GM18520 (cell line): Measurements from ENCODE around the gene SRGN.

Experiments
- ATAC-seq: cut with Tn5 transposase; IDR thresholded peaks from one replicate; pipeline ENCODE4 v1.9.1; 2021; ENCODE audit not compliant: unreplicated experiment

SRGN gene

DNA sequence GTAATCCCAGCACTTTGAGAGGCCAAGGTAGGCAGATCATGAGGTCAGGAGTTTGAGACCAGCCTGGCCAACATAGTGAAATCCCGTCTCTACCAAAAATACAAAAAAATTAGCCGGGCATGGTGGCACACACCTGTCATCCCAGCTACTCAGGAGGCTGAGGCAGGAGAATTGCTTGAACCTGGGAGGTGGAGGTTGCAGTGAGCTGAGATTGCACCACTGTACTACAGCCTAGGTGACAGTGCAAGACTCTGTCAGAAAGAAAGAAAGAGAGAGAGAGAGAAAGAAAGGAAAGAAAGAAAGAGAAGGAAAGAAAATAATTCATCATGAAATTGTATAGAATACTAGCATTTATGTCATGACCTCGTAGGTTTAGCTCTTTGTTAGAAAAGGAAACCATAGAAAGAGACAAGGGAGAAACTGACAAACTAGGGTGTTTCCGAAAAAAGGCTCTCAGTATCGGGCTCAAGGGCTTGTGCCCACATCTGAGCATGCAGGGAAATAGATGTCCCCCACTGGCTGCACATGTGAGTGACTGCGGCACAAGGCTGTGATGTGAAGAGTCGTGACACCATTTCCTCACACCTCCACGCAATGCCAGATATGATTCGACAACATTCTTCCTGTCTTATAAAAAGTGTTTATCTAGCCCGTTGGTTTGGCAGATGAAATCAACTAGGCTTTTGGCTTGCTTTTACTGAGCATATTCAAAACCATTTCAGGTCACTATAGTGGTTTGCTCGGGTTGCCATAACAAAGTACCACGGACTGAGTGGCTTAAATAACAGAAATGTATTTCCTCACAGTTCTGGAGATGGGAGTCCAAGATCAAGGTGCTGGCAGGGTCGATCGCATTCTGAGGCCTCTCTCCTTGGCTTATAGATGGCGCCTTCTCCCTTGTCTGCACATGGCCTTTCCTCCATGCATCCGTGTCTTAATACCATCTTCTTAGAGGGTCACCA lies 2.0 kb downstream of the SRGN start:
- peak; percentile 30 for ATAC-seq

DNA sequence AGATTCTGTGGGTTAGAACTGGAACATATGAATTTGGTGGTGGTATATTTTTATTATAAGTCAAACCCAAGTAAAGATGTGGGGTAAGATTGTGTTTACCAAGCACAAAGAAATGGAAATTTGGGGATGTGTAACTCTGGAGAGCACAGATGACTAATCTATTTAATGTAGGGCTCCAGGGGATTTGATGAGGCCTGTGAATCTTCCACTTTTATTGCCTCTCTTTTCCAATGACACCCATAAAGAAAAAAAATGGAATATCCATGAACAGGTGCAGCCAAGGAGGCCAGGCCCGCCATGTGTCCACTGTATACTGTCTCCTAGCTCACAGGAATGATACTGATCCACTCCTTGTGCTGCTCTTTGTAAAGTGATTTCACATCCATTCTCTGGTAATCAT lies 2.8 kb downstream of the SRGN start:
- ATAC-seq, result no peak

DNA sequence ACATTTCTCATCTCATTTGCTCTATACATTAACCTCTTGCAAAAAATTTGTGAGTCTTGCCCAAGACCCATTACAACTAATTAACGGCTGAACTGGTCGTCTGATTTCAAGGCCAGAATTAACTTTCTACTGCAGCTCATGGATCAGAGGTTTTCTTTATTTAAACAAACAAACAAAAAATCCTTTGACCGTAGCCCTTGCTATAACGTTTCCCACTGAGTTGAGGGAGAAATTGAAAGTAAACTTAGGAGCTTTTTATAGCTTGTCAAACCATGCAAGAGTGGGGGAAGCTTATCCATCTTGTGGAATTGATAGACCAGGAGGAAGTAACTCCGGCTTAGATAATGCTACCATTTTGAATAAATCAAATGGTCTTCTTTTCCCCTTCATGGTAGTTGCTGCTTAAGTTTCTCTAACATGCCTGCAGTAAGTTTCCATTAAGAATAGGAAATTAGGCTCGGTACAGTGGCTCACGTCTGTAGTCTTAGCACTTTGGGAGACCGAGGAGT lies 3.3 kb downstream of the SRGN start:
- ATAC-seq, result no peak

DNA sequence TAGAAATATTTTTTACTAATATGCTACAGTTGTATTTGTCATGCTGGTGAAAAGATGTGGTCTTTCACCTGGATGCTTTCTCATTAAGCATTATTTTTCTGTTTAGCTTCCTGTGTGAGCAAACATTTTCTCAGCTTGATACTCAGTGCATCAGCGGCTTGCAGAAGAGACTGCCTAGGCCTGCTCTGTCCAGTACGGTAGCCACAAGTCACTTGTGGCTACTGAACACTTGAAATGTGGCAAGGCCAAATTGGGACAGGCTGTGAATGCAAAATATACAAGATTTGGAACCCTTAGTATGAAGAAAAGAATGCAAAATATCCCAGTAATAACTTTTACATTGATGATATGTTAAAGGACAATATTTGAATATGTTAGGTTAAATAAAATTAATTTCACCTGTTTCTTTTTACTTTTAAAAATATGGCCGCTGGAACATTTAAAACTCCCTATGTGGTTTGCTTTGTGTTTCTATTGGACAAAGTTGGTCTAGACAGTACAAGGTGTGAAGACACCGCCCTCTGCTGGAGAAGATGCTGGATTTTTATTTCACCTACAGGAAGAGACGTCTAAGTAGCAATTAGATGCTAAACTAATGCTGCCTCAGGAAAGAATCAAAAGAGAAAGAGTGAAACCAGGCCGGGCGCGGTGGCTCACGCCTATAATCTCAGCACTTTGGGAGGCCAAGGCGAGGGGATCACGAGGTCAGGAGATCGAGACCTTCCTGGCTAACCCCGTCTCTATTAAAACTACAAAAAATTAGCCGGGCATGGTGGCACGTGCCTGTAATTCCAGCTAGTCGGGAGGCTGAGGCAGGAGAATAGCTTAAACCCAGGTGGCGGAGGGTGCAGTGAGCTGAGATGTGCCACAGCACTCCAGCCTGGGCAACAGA lies 5.3 kb downstream of the SRGN start:
- ATAC-seq, result peak; percentile 30

DNA sequence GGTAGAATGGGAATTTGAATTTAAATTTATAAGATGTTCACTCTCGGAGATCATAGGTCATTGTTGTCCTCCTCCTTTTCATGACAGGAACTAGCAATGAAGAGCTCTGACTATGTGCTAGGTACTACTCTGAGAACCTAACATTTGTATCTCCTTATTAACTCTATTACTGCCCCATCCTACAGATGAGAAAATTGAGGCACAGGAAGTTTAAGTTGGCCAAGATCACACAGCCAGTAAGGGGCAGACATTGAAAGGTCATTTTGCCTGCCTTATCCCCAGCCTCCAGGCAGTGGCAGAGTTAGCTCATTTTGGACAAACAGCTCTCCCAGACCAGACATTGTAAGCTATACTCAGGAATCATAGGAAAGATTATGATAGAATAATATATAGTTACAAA lies 6.0 kb downstream of the SRGN start:
- no peak for ATAC-seq

DNA sequence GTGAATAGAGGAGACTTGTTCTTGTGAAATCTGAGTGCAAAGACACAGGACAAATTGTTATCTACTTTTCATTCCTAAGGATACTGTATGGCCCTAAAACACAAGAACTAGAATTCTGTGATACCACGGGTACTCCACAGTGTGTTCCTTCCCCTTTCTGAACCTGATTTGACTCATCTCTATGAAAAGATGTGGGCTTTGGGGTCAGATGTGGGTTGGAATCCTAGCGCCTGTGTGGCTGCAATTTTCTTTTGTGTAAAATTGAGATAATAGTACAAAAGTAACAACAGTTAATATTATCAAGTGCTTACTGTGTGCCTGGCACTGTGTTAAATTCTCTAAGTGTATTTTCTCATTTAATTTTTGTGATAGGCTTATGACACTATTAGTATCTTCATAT lies 8.1 kb downstream of the SRGN start:
- no peak for ATAC-seq

DNA sequence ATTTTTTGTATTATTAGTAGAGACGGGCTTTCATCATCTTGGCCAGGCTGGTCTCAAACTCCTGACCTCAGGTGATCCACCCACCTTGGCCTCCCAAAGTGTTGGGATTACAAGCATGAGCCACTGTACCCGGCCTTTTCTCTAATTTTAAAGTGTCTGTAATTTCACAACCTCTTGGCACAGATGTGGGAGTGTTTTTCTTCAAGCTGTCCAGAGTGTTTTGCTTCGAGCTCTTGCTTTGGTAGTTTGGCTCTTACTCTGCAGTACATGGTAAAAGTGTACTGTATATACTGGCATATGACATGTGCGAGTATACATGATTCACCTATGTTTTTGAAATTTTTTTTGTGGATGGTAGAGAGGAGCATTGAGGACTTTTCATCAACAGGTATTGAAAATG lies 9.8 kb downstream of the SRGN start:
- no peak for ATAC-seq

DNA sequence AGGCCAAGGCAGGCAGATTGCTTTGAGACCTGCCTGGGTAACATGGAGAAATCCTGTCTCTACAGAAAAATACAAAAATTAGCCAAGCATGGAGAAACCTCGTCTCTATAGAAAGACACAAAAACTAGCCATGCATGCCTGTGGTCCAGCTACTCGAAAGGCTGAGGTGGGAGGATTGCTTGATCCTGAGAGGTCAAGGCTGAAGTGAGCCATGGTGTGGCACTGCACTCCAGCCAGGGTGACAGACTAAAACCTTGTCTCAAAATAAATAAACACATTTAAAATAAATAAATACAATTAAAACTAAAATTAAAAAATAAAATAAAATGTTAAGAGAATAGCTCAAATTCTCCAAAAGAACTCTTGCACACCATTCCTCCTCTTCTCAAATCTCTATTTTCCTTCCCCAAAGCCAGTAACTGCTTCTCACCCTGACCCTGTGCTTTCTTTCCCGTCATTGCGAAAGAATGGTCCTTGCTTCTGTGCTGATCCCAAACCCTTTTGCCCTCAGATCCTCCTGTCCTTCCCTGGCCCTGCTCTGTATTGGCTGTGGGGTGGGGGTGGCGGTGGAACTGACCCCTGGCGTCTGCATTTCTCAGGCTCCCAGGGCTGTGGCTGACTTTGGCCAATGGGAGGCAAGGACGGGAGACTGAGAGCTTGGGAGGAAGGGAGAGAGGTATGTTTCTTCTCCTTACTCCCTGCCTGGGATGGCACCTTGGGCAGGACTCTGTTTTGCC lies 12.4 kb downstream of the SRGN start:
- ATAC-seq, result no peak

DNA sequence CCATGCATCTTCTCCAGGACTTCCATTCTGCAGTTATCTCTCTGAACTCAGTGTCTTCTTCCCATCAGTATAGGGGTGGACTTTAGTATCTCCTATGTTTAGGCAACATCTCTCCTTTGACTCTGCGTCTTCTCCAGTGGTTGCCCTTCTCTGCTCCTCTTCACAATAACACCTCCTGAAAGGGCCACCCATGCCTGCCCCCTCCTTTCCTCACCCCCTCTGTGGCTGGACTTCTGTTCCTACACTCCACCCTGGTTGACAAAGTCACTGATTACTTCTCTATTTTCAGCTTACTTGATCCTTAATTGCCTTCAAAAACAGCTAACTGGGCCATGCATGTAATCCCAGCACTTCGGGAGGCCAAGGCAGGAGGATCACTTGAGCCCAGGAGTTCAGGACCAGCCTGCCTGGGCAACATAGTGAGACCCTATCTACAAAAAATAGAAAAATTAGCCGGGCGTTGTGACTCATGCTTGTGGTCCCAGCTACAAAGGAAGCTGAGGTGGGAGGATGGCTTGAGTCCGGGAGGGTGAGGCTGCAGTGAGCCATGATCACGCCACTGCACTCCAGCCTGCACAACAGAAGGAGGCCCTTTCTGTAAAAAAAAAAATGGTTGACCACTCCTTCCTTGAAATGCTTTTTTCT lies 13.7 kb downstream of the SRGN start:
- ATAC-seq, result no peak

DNA sequence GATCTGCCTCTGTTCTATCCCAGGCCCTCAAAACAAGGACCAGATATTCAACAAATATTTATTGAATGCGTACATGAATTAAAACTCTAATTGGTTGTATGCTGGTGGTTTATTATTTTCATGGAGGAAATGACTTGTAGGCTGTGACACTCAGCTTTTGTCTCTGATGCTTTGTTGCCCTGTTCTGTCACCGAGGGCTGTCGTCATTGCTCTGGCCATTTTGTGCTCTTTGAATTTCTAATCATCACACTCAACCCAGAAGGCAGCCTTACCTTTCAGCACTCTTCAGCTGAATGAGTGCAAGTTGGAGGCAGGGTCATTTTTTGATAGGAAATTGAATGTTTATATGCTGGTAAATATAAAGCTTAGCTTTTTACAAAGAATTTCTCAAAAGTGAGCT lies 14.5 kb downstream of the SRGN start:
- ATAC-seq, result no peak

DNA sequence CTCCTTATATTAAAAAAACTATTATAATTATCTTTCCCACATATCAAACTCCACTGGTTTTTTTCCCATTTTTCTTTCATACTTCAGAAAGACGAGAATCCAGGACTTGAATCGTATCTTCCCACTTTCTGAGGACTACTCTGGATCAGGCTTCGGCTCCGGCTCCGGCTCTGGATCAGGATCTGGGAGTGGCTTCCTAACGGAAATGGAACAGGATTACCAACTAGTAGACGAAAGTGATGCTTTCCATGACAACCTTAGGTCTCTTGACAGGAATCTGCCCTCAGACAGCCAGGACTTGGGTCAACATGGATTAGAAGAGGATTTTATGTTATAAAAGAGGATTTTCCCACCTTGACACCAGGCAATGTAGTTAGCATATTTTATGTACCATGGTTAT lies 15.9 kb downstream of the SRGN start:
- ATAC-seq, result no peak

DNA sequence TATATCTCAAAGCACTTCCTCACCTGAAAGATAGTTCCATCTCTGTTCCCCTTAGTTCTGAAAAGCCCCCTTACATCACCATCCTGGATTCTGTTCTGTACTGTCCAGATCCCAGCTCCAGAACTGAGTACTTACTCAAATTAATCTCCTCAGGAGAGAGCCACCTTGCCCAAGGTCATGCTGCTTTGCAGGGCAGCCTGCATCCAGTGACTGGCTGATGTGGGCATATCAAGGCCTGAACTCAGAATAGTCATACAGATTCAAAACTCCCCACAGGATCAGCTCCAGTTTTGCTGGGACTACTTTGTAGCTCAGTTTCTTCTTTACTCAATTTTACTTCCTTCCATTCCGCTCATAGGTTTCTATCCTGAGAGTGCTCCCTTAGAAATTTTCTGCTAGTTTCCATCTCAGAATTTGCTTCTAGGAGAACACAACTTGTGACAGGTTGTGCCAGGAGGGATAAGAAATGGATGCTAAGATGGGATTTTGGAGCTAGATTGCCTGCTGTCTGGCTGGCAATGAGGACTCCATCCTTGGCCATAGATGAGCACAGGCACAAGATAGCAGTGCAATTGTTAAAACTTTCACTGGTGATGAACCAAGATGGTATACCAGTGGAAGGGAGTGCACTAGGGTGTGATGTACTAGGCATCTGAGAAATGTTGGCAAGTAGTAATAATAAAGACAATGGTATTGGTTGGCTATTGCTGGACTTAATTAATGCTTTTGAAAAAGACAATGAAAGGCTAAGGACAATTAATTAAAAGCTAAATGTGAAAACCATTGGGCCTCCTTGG lies 17.3 kb downstream of the SRGN start:
- ATAC-seq, result no peak

DNA sequence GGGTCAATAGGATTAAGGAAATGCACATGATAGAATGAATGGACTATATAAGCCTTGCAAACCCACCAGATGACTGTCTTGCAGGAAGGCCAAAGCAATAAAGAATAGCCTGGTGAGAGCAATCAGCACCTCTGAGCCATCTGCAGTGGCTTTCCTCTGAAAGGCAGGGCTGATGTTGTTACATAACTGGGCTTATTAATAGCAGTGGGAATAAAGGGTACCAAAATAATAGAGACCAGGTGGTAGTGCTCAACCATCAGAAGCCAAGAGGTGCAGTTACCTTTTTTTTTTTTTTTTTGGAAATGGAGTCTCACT lies 19.2 kb downstream of the SRGN start:
- no peak for ATAC-seq

DNA sequence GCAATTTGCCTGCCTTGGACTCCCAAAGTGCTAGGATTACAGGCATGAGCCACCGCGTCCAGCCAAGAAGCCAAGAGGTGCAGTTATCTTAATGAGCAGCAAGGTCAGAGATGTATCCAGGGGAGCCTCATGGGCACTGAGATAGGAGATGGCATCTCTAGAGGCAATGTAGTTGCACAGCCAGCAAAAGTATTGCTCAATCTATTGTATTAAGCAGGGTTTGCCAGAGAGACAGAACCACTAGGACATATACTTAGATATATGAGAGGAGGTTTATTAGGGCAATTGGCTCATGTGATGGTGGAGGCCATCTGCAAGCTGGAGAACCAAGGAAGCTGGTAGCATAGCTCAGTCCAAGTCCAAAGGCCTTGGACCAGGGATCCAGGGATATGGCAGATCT lies 19.8 kb downstream of the SRGN start:
- no peak for ATAC-seq

DNA sequence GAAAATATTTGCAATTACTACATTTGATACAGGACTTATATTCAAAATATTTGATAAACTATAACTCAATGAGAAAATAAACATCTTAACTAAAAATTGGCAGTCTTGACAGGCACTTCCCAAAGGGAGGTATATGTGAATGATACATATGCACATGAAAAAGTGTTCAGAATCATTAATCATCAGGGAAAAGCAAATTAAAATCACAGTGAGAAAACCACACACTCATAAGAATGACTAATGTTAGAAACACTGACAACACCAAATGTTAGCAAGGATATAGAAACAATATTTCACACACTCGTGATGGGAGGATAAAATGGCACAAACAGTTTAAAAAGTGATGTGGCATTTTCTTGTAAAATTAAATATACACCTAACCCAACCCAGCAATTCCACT lies 32.0 kb downstream of the SRGN start:
- ATAC-seq, result no peak

DNA sequence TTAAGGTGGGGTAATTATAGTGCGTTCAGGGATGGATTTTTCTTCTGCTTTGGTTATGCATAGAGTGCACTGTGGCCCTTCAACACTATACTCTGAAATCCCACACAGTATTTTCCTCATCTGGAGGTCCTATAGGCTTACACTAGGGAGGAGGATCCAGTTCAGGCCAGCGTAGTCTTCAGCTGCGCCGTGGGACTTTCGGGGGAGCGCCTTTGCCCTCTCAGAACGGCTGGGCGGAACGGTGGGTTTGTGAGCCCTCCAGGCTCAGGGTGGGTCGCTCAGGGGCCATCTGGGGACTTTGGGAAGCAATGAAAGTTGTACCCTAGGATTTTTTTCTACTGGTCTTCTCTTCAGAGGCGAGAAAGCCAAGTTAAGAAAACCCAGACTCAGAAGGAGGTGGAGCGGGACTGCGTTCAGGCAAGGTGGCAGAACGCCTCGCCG lies 35.4 kb downstream of the SRGN start:
- peak; percentile 14 for ATAC-seq

DNA sequence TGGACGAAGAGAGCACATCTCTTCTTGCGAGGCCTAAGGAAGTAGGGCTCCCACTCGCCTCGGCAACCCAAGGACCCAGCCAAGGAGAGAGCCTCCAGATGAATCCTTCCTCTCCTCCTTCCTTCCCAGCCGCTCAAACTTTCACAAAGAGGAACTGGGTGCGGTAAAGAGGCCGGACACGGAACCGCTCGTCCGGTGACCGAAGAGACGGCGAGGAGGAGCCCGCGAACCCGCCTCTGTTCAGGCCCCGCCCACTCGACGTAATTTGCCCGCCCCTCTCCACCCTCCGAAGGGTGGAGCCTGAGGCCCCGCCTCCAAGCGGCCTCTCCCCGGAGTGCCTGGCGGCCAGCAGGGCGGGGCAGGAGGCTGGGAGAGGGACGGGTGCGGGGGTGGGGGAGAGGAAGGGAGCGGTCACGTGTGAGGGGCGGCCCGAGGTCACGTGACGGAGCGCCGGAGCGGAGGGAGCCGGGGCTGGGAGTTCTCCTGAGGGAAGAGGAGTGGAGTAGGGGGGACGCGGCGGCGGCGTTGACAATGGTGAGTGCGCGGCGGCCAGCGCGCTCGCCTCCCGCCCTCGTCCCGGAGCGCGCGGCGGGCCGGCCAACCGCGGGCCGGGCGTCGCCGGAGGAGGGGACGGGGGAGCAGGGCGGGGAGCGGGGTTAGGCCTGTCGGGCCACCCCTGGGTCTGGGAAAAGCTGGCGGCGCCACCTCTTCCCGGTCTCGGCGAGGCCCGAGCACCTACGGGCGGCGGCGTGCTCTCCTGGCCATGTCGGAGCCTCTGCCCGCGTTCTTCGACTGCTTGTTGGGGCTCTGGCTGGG lies 36.1 kb downstream of the SRGN start, which contains the start of gene VPS26A:
Gene VPS26A, plus strand, starts transcription at position 432 of the 816 bp plus-strand sequence. Its CDS starts 100 bp downstream, at position 532.
- ATAC-seq, result peak; percentile 64

DNA sequence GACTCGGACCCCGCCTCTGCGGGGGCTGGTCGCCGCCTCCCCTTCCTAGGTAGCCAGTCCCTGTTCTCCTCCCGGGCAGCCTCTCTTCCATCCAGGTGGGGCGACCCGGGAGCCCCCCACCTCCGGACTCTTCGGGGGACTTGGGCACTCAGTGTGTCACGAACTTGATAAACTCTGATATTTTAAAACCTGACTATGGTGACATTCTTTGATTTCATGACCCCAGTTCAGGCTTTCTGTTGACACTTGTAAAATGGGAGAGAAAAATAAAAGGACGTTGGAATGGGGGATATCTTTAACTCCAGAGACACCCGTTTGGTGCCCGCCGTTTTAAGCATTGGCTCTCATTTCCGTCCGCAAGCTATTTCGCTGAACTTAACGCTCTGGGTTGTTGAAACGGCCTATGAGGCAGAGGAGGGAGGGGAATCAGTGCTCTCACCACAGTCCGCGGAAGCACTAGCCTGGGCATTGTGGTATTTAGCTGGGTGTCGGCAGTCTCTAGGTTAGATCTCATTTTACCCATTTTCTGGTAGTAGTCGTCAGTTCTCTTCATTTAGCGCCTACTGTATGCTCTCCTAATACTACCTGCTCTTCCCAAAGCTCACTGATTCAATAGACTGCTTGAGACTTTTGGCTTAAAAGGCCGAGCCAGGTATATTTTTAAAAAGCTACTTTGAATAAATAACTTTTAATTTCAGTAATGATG lies 36.8 kb downstream of the SRGN start:
- ATAC-seq, result no peak
